ENCODE measurements around the gene RTN4RL2.
"Not testable (repeated sequence)": the region's sequence is repeated elsewhere in the genome, so short reads cannot be mapped to it uniquely, and the experiment has no call there.

Gene RTN4RL2

GRCh38 chr11:57432714-57433163 lies 27.6 kb upstream of the RTN4RL2 start:
- no peak for DNase-seq (ENCODE audit: low read depth)

- no peak for DNase-seq (ENCODE audit: low read depth)
These were observed 25.4 kb upstream of the RTN4RL2 start for GRCh38 chr11:57434640-57435546.

GRCh38 chr11:57436031-57436430 lies 24.3 kb upstream of the RTN4RL2 start:
- DNase-seq (ENCODE audit: low read depth): no peak

GRCh38 chr11:57438345-57439285 lies 21.7 kb upstream of the RTN4RL2 start:
- no peak for DNase-seq (ENCODE audit: low read depth)

GRCh38 chr11:57439786-57440185 lies 20.5 kb upstream of the RTN4RL2 start:
- DNase-seq (ENCODE audit: low read depth): no peak

GRCh38 chr11:57440744-57441414 lies 19.4 kb upstream of the RTN4RL2 start:
- DNase-seq (ENCODE audit: low read depth): no peak

- no peak for DNase-seq (ENCODE audit: low read depth)
These were observed 15.8 kb upstream of the RTN4RL2 start for GRCh38 chr11:57444362-57445121.

GRCh38 chr11:57445122-57445394 lies 15.3 kb upstream of the RTN4RL2 start:
- DNase-seq (ENCODE audit: low read depth): not testable (repeated sequence)

- DNase-seq (ENCODE audit: low read depth): no peak
These were observed 14.3 kb upstream of the RTN4RL2 start for GRCh38 chr11:57446055-57446454.

- no peak for DNase-seq (ENCODE audit: low read depth)
These were observed 6.7 kb upstream of the RTN4RL2 start for GRCh38 chr11:57453543-57454177.

GRCh38 chr11:57456960-57457642 lies 3.2 kb upstream of the RTN4RL2 start:
- peak; percentile 53 for DNase-seq (ENCODE audit: low read depth)

GRCh38 chr11:57457643-57458023 lies 2.7 kb upstream of the RTN4RL2 start:
- DNase-seq (ENCODE audit: low read depth): no peak

- DNase-seq (ENCODE audit: low read depth): no peak
These were observed 2.3 kb upstream of the RTN4RL2 start for GRCh38 chr11:57458060-57458409.

GRCh38 chr11:57458410-57459163 lies 1.7 kb upstream of the RTN4RL2 start:
- no peak for DNase-seq (ENCODE audit: low read depth)

- DNase-seq (ENCODE audit: low read depth): no peak
These were observed 935 bp upstream of the RTN4RL2 start for GRCh38 chr11:57459164-57460021.

GRCh38 chr11:57460758-57461749 lies 726 bp downstream of the RTN4RL2 start:
- no peak for DNase-seq (ENCODE audit: low read depth)

GRCh38 chr11:57461841-57462489 lies 1.6 kb downstream of the RTN4RL2 start:
- no peak for DNase-seq (ENCODE audit: low read depth)

Measured in stimulated activated CD8-positive, alpha-beta memory T cell treated with anti-CD3 and anti-CD28 coated beads, Interleukin-15, amount 100 ng/mL, for 1 hour (primary cell).